HG03108 (cell line): Measurements from ENCODE around the gene ITGB1.
"Not testable (repeated sequence)": the region's sequence is repeated elsewhere in the genome, so short reads cannot be mapped to it uniquely, and the experiment has no call there.

Source experiments
- ATAC-seq: cut with Tn5 transposase; IDR thresholded peaks from one replicate; pipeline ENCODE4 v1.9.1; 2021; ENCODE audit warnings: moderate library complexity; ENCODE audit not compliant: unreplicated experiment

Gene ITGB1

GRCh38 chr10:32980558-32981468 is 22.8 kb upstream of the ITGB1 start:
- ATAC-seq: peak; percentile 96

DNA sequence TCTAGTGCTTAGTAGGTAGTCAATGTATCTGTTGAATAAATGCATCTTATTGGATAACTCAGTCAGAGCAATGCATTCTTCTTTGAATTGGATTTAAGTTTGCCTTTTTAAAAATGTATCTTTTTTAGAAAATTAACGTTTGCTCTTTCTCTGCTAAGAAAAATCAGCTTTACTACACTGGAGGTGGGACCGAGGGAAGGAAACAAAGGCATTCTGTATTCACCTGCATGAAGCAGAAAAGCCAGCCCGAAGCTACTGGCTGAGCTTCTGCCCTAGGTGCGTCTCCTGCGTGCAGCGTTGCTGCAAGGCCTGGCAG is 22.2 kb upstream of the ITGB1 start:
- no peak for ATAC-seq

DNA sequence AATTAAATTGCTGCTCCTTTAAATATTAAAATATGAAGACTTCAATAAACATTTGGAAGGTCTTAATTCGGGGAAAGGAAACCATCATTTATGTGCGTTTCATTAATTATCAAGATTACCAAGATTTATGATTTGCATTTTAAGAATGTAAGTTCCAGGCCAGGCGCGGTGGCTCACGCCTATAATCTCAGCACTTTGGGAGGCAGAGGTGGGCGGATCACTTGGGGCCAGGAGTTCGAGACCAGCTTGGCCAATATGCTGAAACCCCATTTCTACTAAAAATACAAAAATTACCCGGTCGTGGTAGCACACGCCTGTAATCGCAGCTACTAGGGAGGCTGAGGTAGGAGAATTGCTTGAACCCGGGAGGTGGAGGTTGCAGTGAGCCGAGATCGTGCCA is 21.7 kb upstream of the ITGB1 start:
- ATAC-seq: not testable (repeated sequence)

- no peak for ATAC-seq
These were observed 21.0 kb upstream of the ITGB1 start for GRCh38 chr10:32979041-32979440.

DNA sequence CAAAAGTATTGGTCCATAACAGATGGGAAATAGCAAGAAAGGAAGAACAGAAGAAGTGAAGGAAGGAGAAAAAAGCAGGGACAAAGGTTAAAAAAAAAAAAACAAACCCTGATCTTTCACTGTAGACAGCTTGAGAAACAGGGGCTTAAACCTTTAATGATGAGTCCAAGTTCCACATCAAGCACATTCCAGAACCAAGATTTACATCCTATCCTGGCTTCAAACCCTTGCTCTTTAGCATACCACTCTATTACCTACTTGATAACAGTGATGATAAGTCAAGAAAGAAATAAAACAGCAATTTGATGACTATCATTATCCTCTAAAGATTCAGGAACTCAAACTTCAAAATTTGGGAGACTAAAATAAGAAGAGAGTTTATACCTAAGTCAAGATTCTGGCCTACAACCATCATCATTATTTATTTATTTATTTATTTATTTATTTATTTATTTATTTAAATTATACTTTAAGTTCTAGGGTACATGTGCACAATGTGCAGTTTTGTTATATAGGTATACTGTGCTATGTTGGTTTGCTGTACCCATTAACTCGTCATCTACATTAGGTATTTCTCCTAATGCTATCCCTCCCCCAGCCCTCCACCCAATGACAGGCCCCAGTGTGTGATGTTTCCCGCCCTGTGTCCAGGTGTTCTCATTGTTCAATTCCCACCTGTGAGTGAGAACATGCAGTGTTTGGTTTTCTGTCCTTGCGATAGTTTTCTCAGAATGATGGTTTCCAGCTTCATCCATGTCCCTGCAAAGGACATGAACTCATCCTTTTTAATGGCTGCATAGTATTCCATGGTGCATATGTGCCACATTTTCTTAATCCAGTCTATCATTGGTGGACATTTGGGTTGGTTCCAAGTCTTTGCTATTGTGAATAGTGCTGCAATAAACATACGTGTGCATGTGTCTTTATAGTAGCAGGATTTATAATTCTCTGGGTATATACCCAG is 20.1 kb upstream of the ITGB1 start:
- not testable (repeated sequence) for ATAC-seq

DNA sequence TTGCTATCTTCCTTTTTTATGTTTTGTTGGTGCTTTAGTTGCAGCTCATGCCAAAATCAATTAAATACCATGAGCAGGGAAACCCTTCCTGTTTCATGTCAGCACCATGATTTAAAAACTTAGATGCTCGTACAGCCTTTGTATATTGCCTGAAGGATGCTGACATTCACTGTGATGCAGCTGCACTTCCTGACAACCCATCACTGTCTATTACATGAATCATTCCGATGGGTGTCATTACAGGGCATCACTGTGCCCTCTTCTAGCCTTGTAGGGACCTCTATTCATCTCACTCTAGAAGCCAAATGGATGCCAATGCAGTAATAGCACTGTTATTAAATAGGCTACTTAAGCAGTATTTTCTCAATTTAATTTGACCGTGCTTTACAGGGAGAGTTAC is 18.3 kb upstream of the ITGB1 start:
- ATAC-seq: no peak

- no peak for ATAC-seq
These were observed 14.9 kb upstream of the ITGB1 start for GRCh38 chr10:32972929-32973328.

- no peak for ATAC-seq
These were observed 14.4 kb upstream of the ITGB1 start for GRCh38 chr10:32972460-32972859.

- ATAC-seq: peak; percentile 46
These were observed 13.6 kb upstream of the ITGB1 start for GRCh38 chr10:32971536-32972091.

GRCh38 chr10:32970910-32971309 is 12.9 kb upstream of the ITGB1 start:
- ATAC-seq: peak; percentile 54

- ATAC-seq: no peak
These were observed 6.2 kb upstream of the ITGB1 start for GRCh38 chr10:32964270-32964669.

DNA sequence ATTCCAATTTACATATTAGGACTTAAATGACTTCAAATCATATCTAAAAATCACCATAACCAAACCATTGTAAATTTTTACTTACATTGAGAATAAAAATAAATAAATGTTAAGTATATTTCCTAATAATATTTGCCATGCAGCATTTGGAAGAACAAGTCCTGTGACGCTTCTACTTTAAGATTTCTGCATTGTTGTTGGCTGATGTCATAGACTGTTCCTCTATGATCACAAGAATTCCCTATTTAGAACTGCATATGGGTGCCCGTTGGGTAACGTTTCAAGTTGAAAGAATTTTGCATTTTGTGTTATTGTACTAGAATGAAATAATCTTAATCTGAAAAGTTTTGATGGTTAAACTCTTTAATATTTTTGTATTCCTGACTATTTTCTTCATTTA is 5.1 kb upstream of the ITGB1 start:
- ATAC-seq: no peak

DNA sequence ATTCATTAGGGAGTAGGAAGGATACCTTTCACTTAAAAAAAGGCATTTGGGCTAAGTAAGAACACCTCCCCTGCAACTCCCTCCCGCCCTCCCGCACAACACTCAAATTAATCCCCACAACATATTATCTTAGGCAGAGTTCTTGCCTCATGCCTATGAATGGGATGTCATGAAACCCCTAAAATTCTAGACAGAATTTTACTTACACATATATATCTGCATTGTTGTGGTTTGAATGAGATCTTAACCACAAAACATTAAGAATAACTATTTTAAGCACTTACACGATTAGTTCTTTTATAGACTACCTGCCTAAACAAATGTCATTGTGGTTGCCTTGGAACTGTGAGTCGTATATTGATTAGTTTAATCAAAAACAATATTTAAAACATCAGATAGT is 4.5 kb upstream of the ITGB1 start:
- ATAC-seq: no peak

GRCh38 chr10:32961895-32962369 is 3.9 kb upstream of the ITGB1 start:
- no peak for ATAC-seq

DNA sequence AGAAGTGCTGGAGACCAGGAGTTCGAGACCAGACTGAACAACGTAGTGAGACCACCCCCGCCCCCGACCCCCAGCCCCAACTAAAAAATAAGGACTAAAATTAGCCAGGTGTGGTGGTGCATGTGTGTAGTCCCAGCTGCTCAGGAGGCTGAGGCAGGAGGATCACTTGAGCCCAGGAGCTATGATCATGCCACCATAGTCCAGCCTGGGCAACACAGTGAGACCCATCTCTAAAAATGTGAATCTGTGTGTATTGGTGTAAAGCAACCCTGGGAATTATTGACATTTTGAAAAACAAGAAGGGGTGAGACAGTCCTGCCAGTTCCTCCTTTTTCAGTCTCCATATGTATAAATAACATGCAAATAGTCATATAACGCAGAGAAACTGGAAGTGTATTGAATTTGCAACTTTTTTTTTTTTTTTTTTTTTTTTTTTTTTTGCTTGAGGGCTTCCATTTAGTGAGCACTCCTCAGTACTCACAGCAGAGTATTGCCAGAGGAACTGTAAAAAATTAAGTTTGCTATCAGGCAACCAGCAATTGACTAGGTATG is 3.4 kb upstream of the ITGB1 start:
- no peak for ATAC-seq

DNA sequence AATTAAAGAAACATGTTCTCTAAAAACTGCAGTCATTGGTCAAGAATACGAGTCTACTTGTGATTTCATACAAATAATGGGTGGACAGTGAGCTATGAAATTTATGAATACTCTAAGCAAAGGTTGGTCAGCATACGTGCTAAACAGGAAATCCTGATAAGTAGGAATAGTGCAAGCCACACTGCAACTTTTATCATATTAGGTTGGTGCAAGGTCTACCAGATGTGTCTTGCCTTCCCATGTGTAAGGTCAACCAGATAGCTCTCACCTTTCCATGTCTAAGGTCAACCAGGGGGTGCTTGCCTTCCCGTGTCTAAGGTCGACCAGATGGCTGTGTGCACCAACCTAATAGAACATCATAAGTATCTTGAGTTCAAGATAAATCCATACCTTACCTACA is 2.0 kb upstream of the ITGB1 start:
- no peak for ATAC-seq

- ATAC-seq: peak; percentile 28
These were observed 1.2 kb upstream of the ITGB1 start for GRCh38 chr10:32959006-32959920.

DNA sequence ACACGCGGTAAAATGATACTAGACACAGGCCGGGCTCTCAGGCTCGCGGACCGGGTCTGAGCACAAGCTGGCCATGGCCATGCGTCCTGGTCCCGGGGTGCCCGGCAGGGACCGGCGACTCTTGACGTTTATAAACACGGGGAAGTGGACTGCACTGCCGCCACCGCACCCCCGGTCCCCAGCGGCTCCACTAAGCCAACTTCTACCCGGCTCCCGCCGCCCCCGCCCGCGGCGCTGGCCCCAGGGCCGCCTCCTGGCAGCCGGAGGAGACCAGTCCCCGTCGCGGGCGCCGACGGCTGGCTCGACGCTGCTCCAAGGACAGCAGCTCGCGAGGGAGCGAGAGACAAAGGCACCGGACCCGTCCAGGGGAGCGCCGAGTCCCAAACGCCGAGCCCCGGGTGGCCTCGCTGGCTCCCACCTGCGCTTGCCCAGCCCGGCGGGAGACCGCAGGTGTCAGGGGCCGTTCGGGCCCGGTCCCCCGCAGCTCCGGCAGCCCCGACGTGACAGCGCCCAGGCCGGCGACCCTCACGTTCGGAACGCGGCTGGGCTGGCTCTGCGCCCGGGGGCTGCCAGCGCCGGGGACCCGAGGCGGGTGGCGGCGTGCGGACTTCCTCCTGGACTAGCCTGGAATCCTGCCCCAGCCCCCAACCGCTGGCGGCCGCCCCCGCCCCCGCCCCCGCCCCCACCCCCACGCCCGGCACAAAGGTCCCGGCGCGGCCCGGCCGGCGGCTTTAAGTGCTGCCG is 517 bp downstream of the ITGB1 start:
- ATAC-seq: peak; percentile 10
